GM15510 (cell line): ENCODE results near the gene MYO10.

ENCODE experiments used
- POLR2A ChIP-seq: IDR thresholded peaks from 3 replicates; pipeline ENCODE4 v1.6.1; 2011; ENCODE audit warnings: borderline replicate concordance; ENCODE audit not compliant: insufficient read length; ENCODE audit errors: extremely low read depth

MYO10 gene

DNA sequence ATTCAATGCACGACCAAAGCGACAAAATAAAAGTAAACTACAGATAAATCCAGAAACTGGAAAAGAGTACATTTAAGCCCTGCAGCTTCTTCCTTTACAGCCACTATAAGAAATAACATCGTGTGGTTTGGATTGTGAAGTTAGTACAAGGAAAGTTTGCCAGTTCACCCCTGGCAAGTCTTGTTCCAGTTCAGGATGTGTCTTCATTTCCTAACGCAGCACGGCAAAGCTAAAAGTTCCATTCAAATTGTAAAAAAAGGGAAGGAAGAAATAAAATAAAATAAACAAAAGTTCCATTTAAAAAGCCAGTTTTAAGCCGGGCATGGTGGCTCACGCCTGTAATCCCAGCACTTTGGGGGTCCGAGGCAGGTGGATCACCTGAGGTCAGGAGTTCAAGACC lies 236.0 kb downstream of the MYO10 start:
- no peak for TF ChIP-seq POLR2A

GRCh38 chr5:16695779-16696178 lies 240.3 kb downstream of the MYO10 start:
- no peak for TF ChIP-seq POLR2A

DNA sequence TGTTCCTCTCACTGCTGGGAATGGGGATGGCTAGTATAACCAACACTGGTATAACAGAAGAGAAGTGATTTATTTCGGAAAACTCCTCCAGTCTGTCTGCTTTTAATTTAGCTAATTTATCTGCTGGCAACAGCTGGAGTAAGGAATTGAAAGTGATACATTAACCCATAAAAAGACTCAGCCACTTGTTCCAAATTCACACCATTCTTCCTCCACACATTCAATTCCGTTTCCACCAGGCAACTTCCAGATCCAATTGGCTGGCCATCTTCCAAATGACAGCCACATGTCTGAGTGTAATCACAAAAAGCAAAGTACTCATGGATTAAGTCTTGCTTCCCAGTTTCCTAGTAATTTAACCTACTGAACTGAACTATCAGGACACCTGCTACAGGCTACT lies 242.2 kb downstream of the MYO10 start:
- no peak for TF ChIP-seq POLR2A

DNA sequence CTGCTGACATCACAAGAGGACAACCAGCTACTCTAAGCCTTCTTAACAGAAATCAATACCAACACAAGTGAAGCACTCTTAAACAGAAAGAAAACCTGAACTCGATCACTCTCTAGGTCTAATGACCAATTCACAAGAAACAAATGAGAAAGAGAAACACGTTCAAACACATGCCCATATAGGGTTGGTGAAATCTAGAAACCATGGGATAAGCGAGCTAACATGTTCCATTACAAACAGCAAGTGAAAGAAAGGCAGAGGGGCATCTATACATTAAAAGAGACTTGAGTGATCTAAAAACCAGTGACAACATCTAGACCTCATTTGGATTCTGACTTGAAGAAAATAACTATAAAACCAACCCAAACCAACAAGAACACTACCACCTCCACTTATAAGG lies 244.4 kb downstream of the MYO10 start:
- no peak for TF ChIP-seq POLR2A

GRCh38 chr5:16690243-16690852 lies 245.7 kb downstream of the MYO10 start:
- no peak for TF ChIP-seq POLR2A

DNA sequence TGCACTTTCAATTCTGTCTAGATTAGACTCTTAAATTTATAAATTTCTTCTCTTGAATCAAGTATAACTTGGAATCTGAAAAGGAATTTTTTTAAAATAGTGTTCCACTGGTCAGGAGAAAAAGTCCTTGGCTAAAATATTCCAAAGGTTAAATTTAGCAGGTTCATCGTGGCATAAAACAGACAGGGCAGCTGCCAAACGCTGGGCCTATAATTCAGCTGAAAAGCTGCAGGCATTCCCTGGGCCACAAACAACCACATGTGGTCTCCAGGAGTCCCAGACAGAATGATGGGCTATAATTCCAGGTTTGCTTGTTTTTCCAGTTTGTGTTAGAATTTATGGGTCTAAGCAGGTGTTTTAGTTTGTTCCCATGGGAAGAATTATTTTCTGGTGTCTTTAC lies 248.2 kb downstream of the MYO10 start:
- TF ChIP-seq POLR2A: no peak

- TF ChIP-seq POLR2A: no peak
Measured at GRCh38 chr5:16685069-16685468, 251.0 kb downstream of the MYO10 start.

DNA sequence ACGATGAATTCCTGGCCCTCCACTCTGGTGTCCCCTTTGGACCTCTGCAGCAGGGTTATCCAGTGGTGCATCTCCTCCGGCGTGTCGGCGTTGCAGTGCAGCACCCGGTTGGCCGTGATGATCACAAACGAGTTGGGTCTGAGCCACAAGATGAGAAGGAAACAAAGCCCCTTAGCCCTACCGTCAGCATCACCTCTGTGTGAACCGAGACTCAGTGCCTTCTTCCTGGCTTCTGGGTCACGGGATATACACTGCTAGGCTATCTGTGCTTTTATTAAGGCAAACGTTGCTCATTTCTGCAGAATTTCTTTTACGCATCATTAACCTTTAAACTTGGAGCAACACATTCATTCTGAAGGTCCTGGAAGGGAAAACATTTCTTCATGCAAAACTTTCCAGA lies 254.2 kb downstream of the MYO10 start:
- no peak for TF ChIP-seq POLR2A

GRCh38 chr5:16679863-16680262 lies 256.2 kb downstream of the MYO10 start:
- no peak for TF ChIP-seq POLR2A

DNA sequence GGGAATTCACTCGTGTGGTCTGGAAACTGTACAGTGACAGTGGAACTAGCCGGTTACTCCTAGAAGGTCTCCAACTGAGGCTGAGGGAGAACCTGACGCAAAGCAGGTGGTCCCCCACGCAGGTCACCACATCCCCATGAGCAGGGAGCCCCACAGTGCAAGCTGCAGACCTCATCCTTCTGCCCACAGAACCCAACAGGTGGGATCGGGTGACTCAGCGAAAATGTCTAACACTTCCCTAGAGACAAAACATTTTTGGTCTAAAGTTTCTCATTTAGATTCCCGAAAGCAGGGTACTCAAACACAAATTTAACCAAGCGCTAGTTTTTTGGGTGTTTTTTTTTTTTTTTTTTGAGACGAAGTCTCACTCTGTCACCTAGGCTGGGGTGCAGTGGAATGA lies 256.9 kb downstream of the MYO10 start:
- TF ChIP-seq POLR2A: no peak

DNA sequence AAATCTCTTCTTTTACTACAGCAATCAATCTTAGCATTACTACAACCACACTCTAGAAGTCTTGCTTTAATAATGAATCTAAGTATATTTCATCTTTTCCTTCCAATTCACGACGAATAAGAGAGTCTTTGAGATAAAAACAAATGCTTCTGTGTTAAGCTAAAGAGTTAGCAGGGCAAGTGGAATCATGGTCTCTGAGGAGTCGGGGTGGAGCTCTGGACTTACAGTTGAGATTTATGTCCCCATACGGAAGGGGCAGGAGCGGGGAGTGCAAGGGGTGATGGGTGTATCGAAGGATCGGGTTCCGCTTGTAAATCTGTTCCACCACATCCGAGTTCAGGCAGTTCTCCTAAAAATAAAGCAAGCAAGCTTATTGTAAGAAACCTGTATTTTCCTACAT lies 260.3 kb downstream of the MYO10 start:
- no peak for TF ChIP-seq POLR2A

- no peak for TF ChIP-seq POLR2A
Measured at GRCh38 chr5:16674750-16675149, 261.3 kb downstream of the MYO10 start.

DNA sequence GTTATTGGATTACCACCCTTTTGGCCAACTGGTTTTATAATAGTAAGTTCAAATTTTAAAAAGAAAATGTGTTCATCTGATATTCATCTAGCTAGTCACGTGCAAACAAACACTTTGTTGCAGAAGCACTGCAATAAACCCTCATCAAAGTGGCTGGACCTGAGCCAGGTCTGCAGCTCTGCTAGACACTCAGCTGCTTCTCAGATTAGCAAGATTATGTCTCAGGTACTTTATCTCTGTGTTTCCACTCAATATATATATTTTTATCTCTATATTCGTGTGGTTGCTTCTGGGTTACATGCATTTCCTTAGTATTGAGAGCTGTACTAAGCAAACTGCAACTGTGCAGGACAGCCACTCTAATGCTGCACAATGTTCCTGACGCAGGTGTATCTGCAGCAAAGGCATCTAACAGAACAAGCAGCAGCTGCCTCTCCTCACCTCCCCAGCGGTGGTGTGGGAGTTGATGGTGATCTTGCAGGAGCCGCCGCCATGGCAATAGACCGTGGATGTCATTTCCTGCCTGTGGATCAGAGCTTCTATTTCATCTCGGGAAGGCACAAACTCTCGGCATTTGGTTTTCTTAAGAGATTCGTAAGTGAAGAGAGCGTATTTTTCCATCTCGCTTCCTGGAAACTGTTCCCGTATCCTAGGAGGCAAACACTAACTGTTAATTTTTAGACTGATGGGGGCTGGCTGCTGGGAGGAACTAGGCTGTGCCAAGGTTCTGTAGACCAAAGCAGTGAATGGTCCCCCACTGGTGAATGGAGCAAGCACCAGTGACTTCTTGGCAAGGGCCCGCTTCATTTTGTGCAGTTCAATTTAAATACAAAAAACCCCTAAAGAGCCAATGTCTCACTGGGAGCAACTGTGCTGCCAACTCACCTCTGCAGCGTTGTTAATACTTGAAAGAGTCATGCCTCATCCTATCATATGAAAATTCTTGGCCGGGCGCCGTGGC lies 262.6 kb downstream of the MYO10 start:
- TF ChIP-seq POLR2A: no peak

DNA sequence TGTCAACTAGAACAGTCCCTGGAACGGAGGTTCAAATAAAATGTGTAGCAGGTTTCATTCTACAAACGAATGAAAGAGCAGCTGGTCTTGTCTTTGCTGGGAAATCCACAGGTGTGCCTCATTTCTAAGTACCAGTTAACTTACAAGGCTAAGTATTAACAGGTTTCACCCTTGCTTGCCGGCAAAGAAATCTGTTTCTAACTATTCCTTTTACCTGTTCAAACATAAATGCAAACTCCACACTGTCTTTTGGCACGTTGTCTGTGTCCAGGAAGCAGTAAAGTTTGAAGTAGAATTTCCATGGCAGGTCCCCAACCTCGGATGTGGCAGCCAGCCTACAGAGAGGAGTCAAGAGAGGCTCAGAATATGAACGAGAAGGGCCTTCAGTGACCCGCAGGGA lies 264.9 kb downstream of the MYO10 start:
- no peak for TF ChIP-seq POLR2A

DNA sequence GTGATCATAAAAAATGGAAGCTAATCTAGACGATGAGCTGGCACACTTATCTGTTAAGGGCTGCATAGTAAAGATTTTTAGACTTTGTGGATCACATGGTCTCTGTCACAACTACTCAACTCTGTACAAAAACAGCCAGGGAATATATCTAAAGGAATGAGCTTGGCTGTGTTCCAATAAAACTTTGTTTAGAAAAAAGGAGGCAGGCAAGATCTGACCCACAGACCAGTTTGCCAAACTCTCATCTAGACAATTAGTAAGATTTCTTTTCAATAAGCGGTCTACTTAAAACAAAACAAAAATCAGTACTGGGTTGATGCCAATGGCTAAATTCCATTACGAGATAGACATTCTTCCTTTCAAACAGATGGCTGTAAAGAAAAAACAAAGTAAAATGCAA lies 266.3 kb downstream of the MYO10 start:
- no peak for TF ChIP-seq POLR2A

GRCh38 chr5:16668631-16669030 lies 267.5 kb downstream of the MYO10 start:
- no peak for TF ChIP-seq POLR2A
